Activated naive CD8-positive, alpha-beta T cell treated with anti-CD3 and anti-CD28 coated beads, Interleukin-2, amount 10 ng/mL, durations not matched to agents 7 days and 5 days (primary cell): ENCODE results near the gene NDUFA5. TPM values are rescaled to one million over a fixed set of nuclear protein-coding genes. Genes with fewer than 3 reads are reported as not detected.
"Not testable (repeated sequence)": the region's sequence is repeated elsewhere in the genome, so short reads cannot be mapped to it uniquely, and the experiment has no call there.

ENCODE experiments used
- ATAC-seq: fragments of 150-1000 bp; cut with Tn5 transposase; one replicate; pipeline ENCODE4 v1.10.0; 2021; ENCODE audit warnings: low read depth, moderate library complexity
- POLR2A ChIA-PET: fragments of 350-600 bp; sonication (Branson Sonifier 250); formaldehyde crosslinking; loops from one replicate; lab custom pipeline; 2021; ENCODE audit warnings: antibody characterized with exemption; lab: Charles Lee
- DNase-seq: peaks from one replicate; pipeline ENCODE4 v3.0.0; 2021
- H3K27ac Mint-ChIP-seq: one replicate; pipeline ENCODE4 v1.8.0; 2022; ENCODE audit warnings: mild to moderate bottlenecking, mixed read lengths
- H3K27me3 Mint-ChIP-seq: one replicate; pipeline ENCODE4 v1.8.0; 2022; ENCODE audit warnings: mild to moderate bottlenecking, moderate library complexity, mixed read lengths
- H3K36me3 Mint-ChIP-seq: one replicate; pipeline ENCODE4 v1.8.0; 2021; ENCODE audit warnings: mild to moderate bottlenecking, mixed read lengths
- H3K4me1 Mint-ChIP-seq: one replicate; pipeline ENCODE4 v1.8.0; 2021; ENCODE audit warnings: mixed read lengths
- H3K4me3 Mint-ChIP-seq: one replicate; pipeline ENCODE4 v1.8.0; 2022; ENCODE audit warnings: mild to moderate bottlenecking, moderate library complexity, mixed read lengths
- H3K9me3 Mint-ChIP-seq: one replicate; pipeline ENCODE4 v1.8.0; 2021; ENCODE audit warnings: mixed read lengths
- total RNA-seq, 2 experiments: library from RNA; stranded (reverse); gene quantifications; one replicate each; pipeline ENCODE4 v1.2.3, GENCODE V29; 2021

The NDUFA5 gene
- total RNA-seq, 2 experiments from 2014 or later, result 51.7 to 56.1 TPM

GRCh38 chr7:123528265-123528664 lies 29.4 kb downstream of the NDUFA5 start:
- no peak for DNase-seq
- POLR2A ChIA-PET, result no interaction called here
- ATAC-seq, result no peak
- Mint-ChIP-seq H3K4me1 (peaks cover 5% of the 10 kb centered on the region), H3K27ac (no peak overlapping the region), H3K27me3 (peaks cover 19% of the 10 kb centered on the region), H3K4me3 (no peak overlapping the region), H3K9me3 (no peaks in the 10 kb centered on the region), H3K36me3 (no peaks in the 10 kb centered on the region)

- H3K27ac Mint-ChIP-seq, H3K4me3 Mint-ChIP-seq, POLR2A ChIA-PET, H3K4me1 Mint-ChIP-seq, ATAC-seq, DNase-seq, H3K36me3 Mint-ChIP-seq, H3K9me3 Mint-ChIP-seq: not testable (repeated sequence)
- H3K27me3 Mint-ChIP-seq, result peaks cover 16% of the 10 kb centered on the region
Observed at GRCh38 chr7:123527712-123528225, 29.8 kb downstream of the NDUFA5 start.

- H3K36me3 Mint-ChIP-seq, H3K4me1 Mint-ChIP-seq, DNase-seq, ATAC-seq, H3K27me3 Mint-ChIP-seq, H3K9me3 Mint-ChIP-seq, H3K27ac Mint-ChIP-seq, POLR2A ChIA-PET, H3K4me3 Mint-ChIP-seq: not testable (repeated sequence)
Observed at GRCh38 chr7:123526533-123526932, 31.1 kb downstream of the NDUFA5 start.

- Mint-ChIP-seq H3K27ac (no peak overlapping the region), H3K9me3 (no peaks in the 10 kb centered on the region), H3K36me3 (no peaks in the 10 kb centered on the region), H3K4me1 (no peaks in the 10 kb centered on the region), H3K4me3 (no peak overlapping the region), H3K27me3 (peaks cover 3% of the 10 kb centered on the region)
- ATAC-seq, result no peak
- DNase-seq, result no peak
- POLR2A ChIA-PET, result no interaction called here
Observed at GRCh38 chr7:123522066-123522465, 35.6 kb downstream of the NDUFA5 start.

- POLR2A ChIA-PET, result no interaction called here
- H3K4me1 Mint-ChIP-seq, result no peaks in the 10 kb centered on the region
- no peak for ATAC-seq
- H3K9me3 Mint-ChIP-seq, result no peaks in the 10 kb centered on the region
- no peak overlapping the region for H3K27ac Mint-ChIP-seq
- no peak for DNase-seq
- no peaks in the 10 kb centered on the region for H3K36me3 Mint-ChIP-seq
- H3K27me3 Mint-ChIP-seq, result peaks cover 11% of the 10 kb centered on the region
- H3K4me3 Mint-ChIP-seq, result no peak overlapping the region
Observed at GRCh38 chr7:123505221-123505620, 52.4 kb downstream of the NDUFA5 start.

- ATAC-seq, result no peak
- Mint-ChIP-seq H3K27ac (no peak overlapping the region), H3K9me3 (no peaks in the 10 kb centered on the region), H3K27me3 (peaks cover 9% of the 10 kb centered on the region), H3K36me3 (no peaks in the 10 kb centered on the region), H3K4me1 (no peaks in the 10 kb centered on the region), H3K4me3 (no peak overlapping the region)
- POLR2A ChIA-PET, result no interaction called here
- no peak for DNase-seq
Observed at GRCh38 chr7:123502201-123502600, 55.4 kb downstream of the NDUFA5 start.

- no peaks in the 10 kb centered on the region for H3K4me1 Mint-ChIP-seq
- DNase-seq (no peak), ATAC-seq (no peak)
- no peak overlapping the region for H3K27ac Mint-ChIP-seq
- H3K4me3 Mint-ChIP-seq, result no peak overlapping the region
- peaks cover 12% of the 10 kb centered on the region for H3K27me3 Mint-ChIP-seq
- POLR2A ChIA-PET, result no interaction called here
- H3K9me3 Mint-ChIP-seq, result no peaks in the 10 kb centered on the region
- no peaks in the 10 kb centered on the region for H3K36me3 Mint-ChIP-seq
Observed at GRCh38 chr7:123500878-123501489, 56.6 kb downstream of the NDUFA5 start.

GRCh38 chr7:123499211-123499970 lies 58.2 kb downstream of the NDUFA5 start:
- DNase-seq, result no peak
- Mint-ChIP-seq H3K27me3 (peaks cover 14% of the 10 kb centered on the region), H3K4me1 (no peaks in the 10 kb centered on the region), H3K36me3 (no peaks in the 10 kb centered on the region), H3K27ac (no peak overlapping the region), H3K9me3 (no peaks in the 10 kb centered on the region), H3K4me3 (no peak overlapping the region)
- POLR2A ChIA-PET, result no interaction called here
- ATAC-seq, result no peak

GRCh38 chr7:123498601-123499000 lies 59.0 kb downstream of the NDUFA5 start:
- H3K36me3 Mint-ChIP-seq, result no peaks in the 10 kb centered on the region
- H3K4me3 Mint-ChIP-seq, result no peak overlapping the region
- POLR2A ChIA-PET, result no interaction called here
- H3K27me3 Mint-ChIP-seq, result peaks cover 14% of the 10 kb centered on the region
- H3K9me3 Mint-ChIP-seq, result no peaks in the 10 kb centered on the region
- H3K4me1 Mint-ChIP-seq, result peaks cover 2% of the 10 kb centered on the region
- DNase-seq (no peak), ATAC-seq (no peak)
- no peak overlapping the region for H3K27ac Mint-ChIP-seq

GRCh38 chr7:123498031-123498430 lies 59.6 kb downstream of the NDUFA5 start:
- Mint-ChIP-seq H3K27me3 (peaks cover 17% of the 10 kb centered on the region), H3K27ac (no peak overlapping the region), H3K9me3 (no peaks in the 10 kb centered on the region), H3K4me1 (peaks cover 2% of the 10 kb centered on the region), H3K4me3 (no peak overlapping the region), H3K36me3 (no peaks in the 10 kb centered on the region)
- POLR2A ChIA-PET, result no interaction called here
- DNase-seq, result no peak
- ATAC-seq, result no peak

GRCh38 chr7:123494193-123494796 lies 63.3 kb downstream of the NDUFA5 start:
- POLR2A ChIA-PET, result interaction anchor here (1.1 kb wide), 1 partner anchor 40 kb away, joined by 3 read pairs; the partner anchor contains the start of gene IQUB
- peaks cover 2% of the 10 kb centered on the region for H3K4me1 Mint-ChIP-seq
- no peaks in the 10 kb centered on the region for H3K9me3 Mint-ChIP-seq
- no peak overlapping the region for H3K4me3 Mint-ChIP-seq
- peaks cover 16% of the 10 kb centered on the region for H3K27me3 Mint-ChIP-seq
- ATAC-seq (no peak), DNase-seq (no peak)
- no peaks in the 10 kb centered on the region for H3K36me3 Mint-ChIP-seq
- no peak overlapping the region for H3K27ac Mint-ChIP-seq

- POLR2A ChIA-PET, result no interaction called here
Observed at GRCh38 chr7:123492485-123492884, 65.1 kb downstream of the NDUFA5 start.

More at GRCh38 chr7:123492485-123492884, 65.1 kb downstream of the NDUFA5 start:
- no peak overlapping the region for H3K4me3 Mint-ChIP-seq
- H3K9me3 Mint-ChIP-seq, result no peaks in the 10 kb centered on the region
- no peak for DNase-seq
- H3K4me1 Mint-ChIP-seq, result peaks cover 2% of the 10 kb centered on the region
- no peak overlapping the region for H3K27ac Mint-ChIP-seq
- H3K27me3 Mint-ChIP-seq, result peaks cover 14% of the 10 kb centered on the region
- no peaks in the 10 kb centered on the region for H3K36me3 Mint-ChIP-seq
- ATAC-seq, result no peak
